Esophagus squamous epithelium (tissue), 5 donors: ENCODE data around the gene OPN1LW. TPM values are rescaled to one million over a fixed set of nuclear protein-coding genes. Genes with fewer than 3 reads are reported as not detected.
"Not testable (repeated sequence)": the region's sequence is repeated elsewhere in the genome, so short reads cannot be mapped to it uniquely, and the experiment has no call there.

ENCODE experiments used
- DNase-seq: peaks from one replicate; lab custom pipeline; 2025; lab: John Stamatoyannopoulos, UW
- H3K27ac ChIP-seq, 4 donors: fragments of 200-600 bp; sonication (generic); one replicate each; pipeline ENCODE4 v1.5.1; 2016 to 2019; ENCODE audit warnings: mild to moderate bottlenecking in 1 of 4
- H3K27me3 ChIP-seq, 4 donors: fragments of 200-600 bp; sonication (generic); 1 replicate in 3 of 4; 2 replicates in 1 of 4; pipeline versions ENCODE4 v1.5.1 to v1.6.0; 2017 to 2021; ENCODE audit warnings: antibody characterized with exemption in 1 of 4
- H3K36me3 ChIP-seq, 3 donors: fragments of 200-600 bp; sonication (generic); one replicate each; pipeline ENCODE4 v1.5.1; 2016 to 2019
- H3K4me1 ChIP-seq, 3 donors: fragments of 200-600 bp; sonication (generic); one replicate each; pipeline ENCODE4 v1.5.1; 2017 to 2019
- H3K4me3 ChIP-seq, 4 donors: fragments of 200-600 bp; sonication (generic); 1 replicate in 3 of 4; 2 replicates in 1 of 4; pipeline ENCODE4 v1.5.1; 2016 to 2019; ENCODE audit warnings: mild to moderate bottlenecking in 2 of 4, moderate library complexity in 1 of 4
- H3K9me3 ChIP-seq, 3 donors: fragments of 200-600 bp; sonication (generic); one replicate each; pipeline ENCODE4 v1.5.1; 2016 to 2019
- CTCF ChIP-seq, 6 experiments: fragments of 450-650 bp in 4 of 6; fragments of 200-600 bp in 2 of 6; sonication (generic) in 2 of 6; IDR thresholded peaks; one replicate each; pipeline ENCODE4 v1.5.1; 2016 to 2019; ENCODE audit warnings: antibody characterized with exemption in 6 of 6, mild to moderate bottlenecking in 4 of 6, moderate library complexity in 4 of 6
- POLR2A ChIP-seq, 4 donors: fragments of 450-650 bp; IDR thresholded peaks; one replicate each; pipeline ENCODE4 v1.6.1; 2017; ENCODE audit warnings: antibody characterized with exemption in 4 of 4, mild to moderate bottlenecking in 4 of 4, moderate library complexity in 3 of 4
- WGBS, 2 donors: methylation state at CpG; one replicate each; pipeline ENCODE4 v1.1.5; 2018; 5-methylcytosine and 5-hydroxymethylcytosine counted together
- intact Hi-C: fragments of 100-400 bp; cut with DNase I; formaldehyde crosslinking; loops from one replicate; pipeline ENCODE4 v1.15.0; 2022
- total RNA-seq, 4 donors: library from RNA; depleted of rRNA; stranded (reverse); fragments of >200 nt; gene quantifications; one replicate each; pipeline ENCODE4 v1.1.0, GENCODE V29; 2016
- donor health status: DM: yes; HTN: yes; CAD: no.

Gene OPN1LW
- total RNA-seq: not detected

- no CpG with 5 or more reads among the region's 15 CpGs for WGBS, 2 donors
- intact Hi-C loops, DNase-seq, H3K4me1 ChIP-seq, H3K4me3 ChIP-seq, H3K27ac ChIP-seq, H3K9me3 ChIP-seq, H3K36me3 ChIP-seq, H3K27me3 ChIP-seq: not testable (repeated sequence)
Measured at GRCh38 chrX:154144010-154144409, at the start of gene OPN1LW. OPN1LW (plus strand) TSS chrX:154144243; CDS start chrX:154144284, 41 bp downstream.

DNA sequence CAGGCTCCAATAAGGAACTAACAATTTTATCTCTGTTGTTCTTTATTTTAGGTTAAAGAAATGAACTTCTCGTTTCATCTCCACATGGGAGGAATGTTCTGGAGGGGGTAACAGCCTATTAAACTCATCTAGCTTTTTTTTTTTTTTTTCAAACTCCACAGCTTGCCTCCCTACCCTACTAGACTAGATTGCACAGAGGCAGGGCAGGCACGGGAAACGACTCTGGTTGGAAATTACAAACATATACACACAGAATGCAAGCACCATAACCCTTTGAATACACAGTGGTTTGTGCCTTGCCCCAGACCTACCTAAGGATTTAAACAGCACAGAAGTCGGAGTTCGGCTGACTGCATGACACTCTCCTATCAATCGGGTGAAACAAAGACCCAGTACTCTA, 49.2 kb upstream of the OPN1LW start:
- Histone ChIP-seq H3K36me3 (no peaks in the 10 kb centered on the region), H3K27ac (peak overlapping the region in 1 of 4 donors; percentile 36), H3K4me3 (peak overlapping the region in 1 of 4 donors; percentile 20), H3K4me1 (peaks cover 0 to 64% (median 4%) of the 10 kb centered on the region in 3 donors), H3K27me3 (no peaks in the 10 kb centered on the region), H3K9me3 (no peaks in the 10 kb centered on the region)
- DNase-seq: no peak
- TF ChIP-seq CTCF (IDR thresholded peaks at IDR 0.05): no peak
- no peak for TF ChIP-seq POLR2A (IDR thresholded peaks at IDR 0.05)
- WGBS, 2 donors: 10 to 50% methylated on average over 1 to 6 of the region's 6 CpGs
- intact Hi-C loops: no loop called here

- Histone ChIP-seq H3K4me3 (peak overlapping the region; percentile 49 to 88 (median 82)), H3K27ac (peak overlapping the region; percentile 89 to 98 (median 97)), H3K9me3 (no peaks in the 10 kb centered on the region), H3K36me3 (no peaks in the 10 kb centered on the region), H3K27me3 (no peaks in the 10 kb centered on the region), H3K4me1 (peaks cover 0 to 54% (median 4%) of the 10 kb centered on the region in 3 donors)
- intact Hi-C loops: no loop called here
- WGBS, 2 donors: 11 to 61% methylated on average over 8 to 19 of the region's 31 CpGs
- no peak for TF ChIP-seq CTCF (IDR thresholded peaks at IDR 0.05)
- no peak for TF ChIP-seq POLR2A (IDR thresholded peaks at IDR 0.05)
- no peak for DNase-seq
Measured at GRCh38 chrX:154096140-154097002, 47.7 kb upstream of the OPN1LW start.

DNA sequence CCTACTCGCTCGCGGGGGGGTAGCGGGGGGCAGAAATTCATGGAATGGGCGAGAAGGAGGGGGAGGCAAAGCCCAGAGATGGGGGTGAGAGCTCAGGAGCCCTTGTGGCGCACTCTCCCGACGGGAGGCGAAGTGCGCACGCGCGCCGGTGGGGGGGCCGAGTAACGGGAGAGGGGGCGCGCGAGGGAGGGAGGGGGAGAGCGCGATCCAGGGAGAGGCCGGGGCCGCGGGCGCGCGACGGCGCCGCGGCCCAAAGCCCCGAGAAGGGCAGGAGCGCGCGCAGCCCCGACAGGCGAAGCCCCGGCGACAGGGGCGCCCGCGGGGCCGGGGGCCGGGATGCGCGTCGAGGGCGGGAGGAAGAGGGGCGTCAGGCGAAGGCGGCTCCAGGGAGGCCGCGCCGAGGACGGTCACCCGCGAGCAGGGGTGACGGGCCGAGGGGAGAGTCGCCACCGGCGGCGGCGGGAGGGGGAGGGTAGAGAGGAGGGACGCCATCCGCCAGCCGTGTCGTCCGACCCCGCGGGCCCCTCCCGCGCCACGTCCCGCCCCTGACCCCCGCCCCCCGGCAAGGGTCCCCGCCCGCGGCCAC, 46.9 kb upstream of the OPN1LW start:
- Histone ChIP-seq H3K27me3 (no peaks in the 10 kb centered on the region), H3K36me3 (no peaks in the 10 kb centered on the region), H3K27ac (peak overlapping the region; percentile 89 to 98 (median 97)), H3K4me1 (peaks cover 0 to 46% (median 4%) of the 10 kb centered on the region in 3 donors), H3K9me3 (no peaks in the 10 kb centered on the region), H3K4me3 (peak overlapping the region; percentile 49 to 88 (median 82))
- no peak for DNase-seq
- intact Hi-C loops: no loop called here
- TF ChIP-seq POLR2A (IDR thresholded peaks at IDR 0.05) (no peak), CTCF (IDR thresholded peaks at IDR 0.05) (no peak)
- no CpG with 5 or more reads among the region's 80 CpGs for WGBS, 2 donors

DNA sequence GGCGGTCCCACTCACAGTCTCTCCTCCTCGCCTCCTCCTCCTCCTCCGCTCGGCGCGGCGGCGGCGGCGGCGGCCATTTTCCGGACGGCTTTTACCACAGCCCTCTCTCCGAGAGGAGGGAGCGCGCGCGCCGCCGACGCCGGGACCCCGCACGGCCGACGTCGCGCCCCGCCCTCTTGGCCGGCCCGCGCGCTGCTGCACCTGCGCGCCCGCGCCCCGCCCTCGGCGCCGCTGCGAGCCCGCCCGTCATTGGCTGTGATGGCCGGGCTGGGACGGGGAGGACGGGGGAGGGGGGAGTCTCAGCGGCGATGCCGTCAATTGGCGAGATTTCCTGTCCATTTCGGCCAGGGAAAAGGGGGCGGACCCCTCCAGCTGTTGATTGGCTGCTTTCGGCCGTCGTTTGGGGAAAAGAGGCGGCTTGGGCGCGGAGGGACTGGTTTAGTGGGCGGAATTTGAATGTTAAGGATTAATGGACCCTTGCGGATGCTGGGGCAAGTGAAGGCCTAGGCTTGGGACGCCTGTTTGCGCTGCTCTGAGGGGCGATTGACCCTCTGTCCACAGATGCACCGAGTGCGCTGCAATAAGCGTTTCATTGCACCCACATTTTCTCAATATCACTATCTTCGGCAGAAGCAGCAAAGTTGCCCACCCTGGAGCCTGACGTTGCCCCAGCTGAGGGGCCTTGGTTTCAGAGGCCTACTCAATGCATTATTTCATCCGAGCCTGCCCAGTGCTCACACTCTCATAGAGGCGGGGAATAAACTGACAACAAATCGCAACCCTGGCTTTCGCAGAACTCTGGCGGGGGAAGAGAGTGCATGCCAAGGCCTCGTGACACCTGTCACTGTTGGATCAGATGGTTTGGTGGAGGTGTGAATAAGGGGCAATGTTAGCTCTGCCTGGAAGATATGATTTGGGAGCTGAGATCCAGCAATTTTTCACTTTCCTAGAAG, 46.2 kb upstream of the OPN1LW start, which contains the start of gene MECP2:
Gene MECP2 (minus strand): TSS at position 129 of the 953 bp plus-strand sequence.
- Histone ChIP-seq H3K4me3 (peak within 1 kb of the TSS; percentile 49 to 88 (median 82)), H3K27ac (peak within 1 kb of the TSS; percentile 89 to 98 (median 97)), H3K27me3 (no peaks in the 10 kb centered on the region), H3K9me3 (no peaks in the 10 kb centered on the region), H3K4me1 (peaks cover 0 to 39% (median 4%) of the 10 kb centered on the region in 3 donors), H3K36me3 (no peaks in the 10 kb centered on the region)
- intact Hi-C loops: no loop called here
- 27 to 59% methylated on average over 9 of the region's 75 CpGs for WGBS, 2 donors
- TF ChIP-seq CTCF (IDR thresholded peaks at IDR 0.05): no peak
- peak in 1 of 4 donors; percentile 59 for TF ChIP-seq POLR2A (IDR thresholded peaks at IDR 0.05)
- DNase-seq: peak; percentile 45
